ENCODE results near the gene OR1L8. TPM values are rescaled to one million over a fixed set of nuclear protein-coding genes. Genes with fewer than 3 reads are reported as not detected.

Gene OR1L8
- total RNA-seq, 1 donor from 2014 or later: not detected

DNA sequence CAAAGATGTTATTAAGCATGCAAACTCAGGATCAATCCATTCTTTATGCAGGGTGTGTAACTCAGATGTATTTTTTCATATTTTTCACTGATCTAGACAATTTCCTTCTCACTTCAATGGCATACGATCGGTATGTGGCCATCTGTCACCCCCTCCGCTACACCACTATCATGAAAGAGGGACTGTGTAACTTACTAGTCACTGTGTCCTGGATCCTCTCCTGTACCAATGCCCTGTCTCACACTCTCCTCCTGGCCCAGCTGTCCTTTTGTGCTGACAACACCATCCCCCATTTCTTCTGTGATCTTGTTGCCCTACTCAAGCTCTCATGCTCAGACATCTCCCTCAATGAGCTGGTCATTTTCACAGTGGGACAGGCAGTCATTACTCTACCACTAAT, 63.8 kb downstream of the OR1L8 start:
- Mint-ChIP-seq H3K4me1 (no peaks in the 10 kb centered on the region), H3K36me3 (no peaks in the 10 kb centered on the region), H3K4me3 (no peak overlapping the region), H3K27ac (no peak overlapping the region), H3K9me3 (no peaks in the 10 kb centered on the region), H3K27me3 (ENCODE audit: insufficient read depth, low read depth) (peaks cover 6% of the 10 kb centered on the region)
- Histone ChIP-seq H3K27me3 (no peaks in the 10 kb centered on the region), H3K9ac (no peak overlapping the region), H3F3A (ENCODE audit: low read depth) (no peaks in the 10 kb centered on the region), H3K27ac (no peak overlapping the region), H3K4me1 (no peaks in the 10 kb centered on the region), H3K79me2 (ENCODE audit: low read depth) (no peaks in the 10 kb centered on the region), H3K9me3 (ENCODE audit: low read depth) (peaks cover 21% of the 10 kb centered on the region), H3K4me3 (no peak overlapping the region), H2AFZ (replicated peaks) (no peak overlapping the region), H3K36me3 (no peaks in the 10 kb centered on the region), H3K4me2 (no peak overlapping the region), H4K20me1 (ENCODE audit: low read depth) (no peaks in the 10 kb centered on the region)
- TF ChIP-seq EZH2 (IDR thresholded peaks at IDR 0.05): no peak
- no peak for TF ChIP-seq EZH2phosphoT487 (IDR thresholded peaks at IDR 0.05)
- TF ChIP-seq, protein P1, sequence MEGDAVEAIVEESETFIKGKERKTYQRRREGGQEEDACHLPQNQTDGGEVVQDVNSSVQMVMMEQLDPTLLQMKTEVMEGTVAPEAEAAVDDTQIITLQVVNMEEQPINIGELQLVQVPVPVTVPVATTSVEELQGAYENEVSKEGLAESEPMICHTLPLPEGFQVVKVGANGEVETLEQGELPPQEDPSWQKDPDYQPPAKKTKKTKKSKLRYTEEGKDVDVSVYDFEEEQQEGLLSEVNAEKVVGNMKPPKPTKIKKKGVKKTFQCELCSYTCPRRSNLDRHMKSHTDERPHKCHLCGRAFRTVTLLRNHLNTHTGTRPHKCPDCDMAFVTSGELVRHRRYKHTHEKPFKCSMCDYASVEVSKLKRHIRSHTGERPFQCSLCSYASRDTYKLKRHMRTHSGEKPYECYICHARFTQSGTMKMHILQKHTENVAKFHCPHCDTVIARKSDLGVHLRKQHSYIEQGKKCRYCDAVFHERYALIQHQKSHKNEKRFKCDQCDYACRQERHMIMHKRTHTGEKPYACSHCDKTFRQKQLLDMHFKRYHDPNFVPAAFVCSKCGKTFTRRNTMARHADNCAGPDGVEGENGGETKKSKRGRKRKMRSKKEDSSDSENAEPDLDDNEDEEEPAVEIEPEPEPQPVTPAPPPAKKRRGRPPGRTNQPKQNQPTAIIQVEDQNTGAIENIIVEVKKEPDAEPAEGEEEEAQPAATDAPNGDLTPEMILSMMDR (IDR thresholded peaks at IDR 0.05): no peak
- DNase-seq (ENCODE audit: low spot score): no peak

DNA sequence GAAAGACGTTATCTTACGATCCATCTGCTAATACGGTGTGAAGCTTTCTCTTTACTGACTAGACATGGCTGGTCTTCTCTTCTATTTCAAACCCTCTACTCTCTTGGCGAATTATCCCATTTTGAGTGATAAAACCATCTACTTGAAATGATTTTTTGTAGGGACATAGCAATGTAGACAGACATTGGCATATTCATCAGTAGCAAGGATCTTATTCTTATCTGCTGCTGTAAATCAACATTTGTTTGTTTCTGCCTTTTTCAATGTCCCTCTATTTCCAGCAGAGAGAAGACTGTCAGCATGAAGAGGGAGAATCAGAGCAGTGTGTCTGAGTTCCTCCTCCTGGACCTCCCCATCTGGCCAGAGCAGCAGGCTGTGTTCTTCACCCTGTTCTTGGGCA, 64.3 kb downstream of the OR1L8 start, which contains the start of gene OR1J4:
OR1J4 (plus strand) TSS at position 301 of the 400 bp plus-strand sequence; CDS start at position 301, 0 bp downstream.
- Histone ChIP-seq H3F3A (ENCODE audit: low read depth) (no peaks in the 10 kb centered on the region), H3K36me3 (no peaks in the 10 kb centered on the region), H3K9me3 (ENCODE audit: low read depth) (peaks cover 21% of the 10 kb centered on the region), H3K9ac (no peak within 1 kb of the TSS), H3K4me1 (no peaks in the 10 kb centered on the region), H3K79me2 (ENCODE audit: low read depth) (no peaks in the 10 kb centered on the region), H3K27ac (no peak within 1 kb of the TSS), H3K4me2 (no peak within 1 kb of the TSS), H2AFZ (replicated peaks) (no peak within 1 kb of the TSS), H3K4me3 (no peak within 1 kb of the TSS), H4K20me1 (ENCODE audit: low read depth) (no peaks in the 10 kb centered on the region), H3K27me3 (no peaks in the 10 kb centered on the region)
- no peak for TF ChIP-seq EZH2 (IDR thresholded peaks at IDR 0.05)
- no peak for TF ChIP-seq EZH2phosphoT487 (IDR thresholded peaks at IDR 0.05)
- no peak for DNase-seq (ENCODE audit: low spot score)
- Mint-ChIP-seq H3K27ac (no peak within 1 kb of the TSS), H3K9me3 (no peaks in the 10 kb centered on the region), H3K27me3 (ENCODE audit: insufficient read depth, low read depth) (peaks cover 6% of the 10 kb centered on the region), H3K4me3 (no peak within 1 kb of the TSS), H3K36me3 (no peaks in the 10 kb centered on the region), H3K4me1 (no peaks in the 10 kb centered on the region)

DNA sequence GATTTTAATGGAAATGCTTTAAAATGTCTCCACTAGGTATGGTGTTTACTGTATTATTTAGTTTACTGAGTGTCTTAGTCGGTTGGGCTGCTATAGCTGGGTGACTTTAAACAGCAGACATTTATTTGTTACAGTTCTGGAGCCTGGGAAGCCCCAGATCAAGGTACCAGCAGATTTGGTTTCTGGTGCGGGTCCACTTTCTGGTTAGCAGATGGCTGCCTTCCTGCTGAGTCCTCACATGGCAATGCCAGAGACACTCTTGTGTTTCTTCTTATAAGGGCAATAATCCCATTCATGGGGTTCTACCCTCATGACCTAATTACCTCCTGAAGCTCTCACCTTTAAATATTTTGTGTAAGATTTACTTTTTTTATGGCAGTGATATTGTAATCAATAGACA, 65.0 kb downstream of the OR1L8 start:
- no peaks in the 10 kb centered on the region for H4K20me1 ChIP-seq (ENCODE audit: low read depth)

More for the DNA sequence above, 65.0 kb downstream of the OR1L8 start:
- Histone ChIP-seq H3K79me2 (ENCODE audit: low read depth) (no peaks in the 10 kb centered on the region), H3K27ac (no peak overlapping the region), H2AFZ (replicated peaks) (no peak overlapping the region), H3K36me3 (no peaks in the 10 kb centered on the region), H3K9ac (no peak overlapping the region), H3F3A (ENCODE audit: low read depth) (no peaks in the 10 kb centered on the region), H3K4me1 (no peaks in the 10 kb centered on the region), H3K9me3 (ENCODE audit: low read depth) (peaks cover 21% of the 10 kb centered on the region), H3K4me3 (no peak overlapping the region), H3K4me2 (no peak overlapping the region), H3K27me3 (no peaks in the 10 kb centered on the region)
- Mint-ChIP-seq H3K36me3 (no peaks in the 10 kb centered on the region), H3K27ac (no peak overlapping the region), H3K4me1 (no peaks in the 10 kb centered on the region), H3K9me3 (no peaks in the 10 kb centered on the region), H3K4me3 (no peak overlapping the region), H3K27me3 (ENCODE audit: insufficient read depth, low read depth) (peaks cover 9% of the 10 kb centered on the region)
- DNase-seq (ENCODE audit: low spot score): no peak
- TF ChIP-seq EZH2phosphoT487 (IDR thresholded peaks at IDR 0.05) (no peak), EZH2 (IDR thresholded peaks at IDR 0.05) (no peak)
- TF ChIP-seq, protein P1 (IDR thresholded peaks at IDR 0.05): no peak

Other genes starting within 250 kb of the OR1L8 start
- gene PTGS1, start 212.4 kb downstream of the OR1L8 start, total RNA-seq (ENCODE audit: low replicate concordance): 1.8 and 2.2 TPM in 2 replicates
- gene OR1J1, start 105.5 kb downstream of the OR1L8 start, total RNA-seq (ENCODE audit: low replicate concordance): not detected in 2 replicates
- not detected in 2 replicates for gene OR1J2, start 72.6 kb downstream of the OR1L8 start, total RNA-seq (ENCODE audit: low replicate concordance)
- not detected in 2 replicates for gene OR1J4, start 64.2 kb downstream of the OR1L8 start, total RNA-seq (ENCODE audit: low replicate concordance)
- gene OR1N1, start 56.1 kb downstream of the OR1L8 start, total RNA-seq (ENCODE audit: low replicate concordance): not detected in 2 replicates
- gene OR1N2, start 30.3 kb downstream of the OR1L8 start, total RNA-seq (ENCODE audit: low replicate concordance): not detected in 2 replicates
- gene OR1Q1, start 31.4 kb upstream of the OR1L8 start, total RNA-seq (ENCODE audit: low replicate concordance): not detected in 2 replicates
- gene OR1B1, start 74.2 kb upstream of the OR1L8 start, total RNA-seq (ENCODE audit: low replicate concordance): not detected in 2 replicates
- gene OR1L1, start 78.3 kb upstream of the OR1L8 start, total RNA-seq (ENCODE audit: low replicate concordance): not detected in 2 replicates
- not detected in 2 replicates for gene OR1L3, start 91.7 kb upstream of the OR1L8 start, total RNA-seq (ENCODE audit: low replicate concordance)
- gene OR1L4, start 140.6 kb upstream of the OR1L8 start, total RNA-seq (ENCODE audit: low replicate concordance): not detected in 2 replicates
- gene OR1L6, start 158.9 kb upstream of the OR1L8 start, total RNA-seq (ENCODE audit: low replicate concordance): not detected in 2 replicates
- not detected in 2 replicates for gene OR5C1, start 205.5 kb upstream of the OR1L8 start, total RNA-seq (ENCODE audit: low replicate concordance)
- not detected in 2 replicates for gene OR1K1, start 216.7 kb upstream of the OR1L8 start, total RNA-seq (ENCODE audit: low replicate concordance)
- gene PDCL, start 245.2 kb upstream of the OR1L8 start, total RNA-seq (ENCODE audit: low replicate concordance): 43.4 and 55.2 TPM in 2 replicates